ENCODE measurements around the gene PCDHGC4.

Gene PCDHGC4

DNA sequence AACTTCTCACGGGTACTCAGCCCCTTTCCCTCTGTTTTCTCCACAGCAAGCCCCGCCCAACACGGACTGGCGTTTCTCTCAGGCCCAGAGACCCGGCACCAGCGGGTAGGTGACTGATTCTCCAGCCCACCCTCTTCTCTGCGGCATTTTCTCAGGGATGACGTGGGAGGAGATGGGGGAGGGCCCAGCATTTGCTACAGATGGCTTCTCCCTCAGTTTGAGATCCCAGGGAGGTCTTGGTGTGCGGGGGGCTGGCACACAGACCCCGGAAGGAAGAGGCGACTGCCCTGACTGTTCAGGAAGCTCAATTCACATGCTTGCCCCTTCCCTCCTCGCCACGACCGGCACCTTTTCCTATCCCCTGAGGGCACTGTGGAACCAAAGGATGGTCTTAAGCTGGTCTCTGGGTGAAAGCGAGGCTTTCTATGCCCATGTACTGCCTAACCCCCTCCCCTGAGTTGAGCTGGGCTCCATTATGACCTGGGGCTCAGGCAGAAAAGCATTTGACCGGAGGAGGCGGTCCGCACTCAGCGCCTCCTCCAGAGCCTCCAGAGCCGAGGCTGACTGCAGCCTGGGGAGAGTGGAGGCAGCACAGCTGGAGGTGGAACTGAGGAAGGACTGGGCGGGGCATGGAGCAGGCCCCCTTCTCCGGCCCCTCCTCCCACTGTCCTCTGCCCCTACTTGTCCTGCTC lies 10.1 kb downstream of the PCDHGC4 start:
- Histone ChIP-seq H3K27me3 (replicated peaks in 2 of 5; ENCODE audit: control insufficient read depth in 4 of 5, insufficient read depth in 5 of 5, low read length in 4 of 5) (peaks cover 7 to 70% (median 48%) of the 10 kb centered on the region in 5 experiments), H3K36me3 (ENCODE audit: control insufficient read depth in 4 of 4, insufficient read depth in 4 of 4, low read length in 3 of 4) (no peaks in the 10 kb centered on the region), H3K27ac (ENCODE audit: insufficient read depth in 1 of 2, low read depth in 1 of 2, low read length in 2 of 2, poor library complexity in 1 of 2, severe bottlenecking in 2 of 2) (no peak overlapping the region), H3K9me3 (ENCODE audit: control extremely low read depth in 1 of 5, control insufficient read depth in 4 of 5, insufficient read depth in 2 of 5, low read depth in 1 of 5, low read length in 4 of 5) (no peaks in the 10 kb centered on the region), H3K4me3 (ENCODE audit: control insufficient read depth in 1 of 7, extremely low read depth in 1 of 7, insufficient read depth in 4 of 7, low read depth in 2 of 7, low read length in 6 of 7) (no peak overlapping the region), H3K4me1 (ENCODE audit: control extremely low read depth in 1 of 4, control insufficient read depth in 4 of 4, insufficient read depth in 4 of 4, low read length in 3 of 4) (peaks cover 0 to 23% (median 13%) of the 10 kb centered on the region in 4 experiments)
- ChIA-PET CTCF (interaction anchor here (0.8 to 2.2 kb wide), 6 partner anchors 9 to 29 kb away, joined by 3 to 8 read pairs (median 5); no protein-coding TSS in a partner anchor), POLR2A (no interaction called here)
- no peak for DNase-seq
- WGBS (ENCODE audit: insufficient coverage), result 29% methylated on average over 14 of the region's 22 CpGs

DNA sequence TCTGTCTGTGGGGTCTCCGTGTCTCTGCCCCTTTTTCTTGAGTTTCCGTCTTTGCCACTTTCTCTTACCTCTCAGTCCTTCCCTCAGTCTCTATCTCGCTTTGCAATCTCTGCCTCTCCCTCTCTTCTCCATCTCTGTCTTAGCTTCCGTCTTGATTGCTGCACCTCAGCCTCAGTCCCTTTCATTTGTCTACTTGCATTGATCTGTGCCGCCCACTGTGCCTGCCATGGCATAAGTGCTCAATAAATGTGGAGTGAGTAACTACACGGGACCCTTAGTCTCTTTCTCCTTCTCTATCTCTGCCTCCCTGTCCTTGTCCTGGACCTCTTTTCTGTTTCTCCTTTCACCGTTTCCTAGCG lies 10.6 kb downstream of the PCDHGC4 start:
- WGBS (ENCODE audit: insufficient coverage), result 81% methylated on average over 8 of the region's 8 CpGs
- peaks cover 7 to 65% (median 43%) of the 10 kb centered on the region in 5 experiments for H3K27me3 ChIP-seq (replicated peaks in 2 of 5; ENCODE audit: control insufficient read depth in 4 of 5, insufficient read depth in 5 of 5, low read length in 4 of 5)
- ChIA-PET CTCF (interaction anchor here (1.6 to 1.8 kb wide), 3 partner anchors 9 to 28 kb away, joined by 4 to 8 read pairs (median 6); no protein-coding TSS in a partner anchor), POLR2A (no interaction called here)
- no peak overlapping the region for H3K27ac ChIP-seq (ENCODE audit: insufficient read depth in 1 of 2, low read depth in 1 of 2, low read length in 2 of 2, poor library complexity in 1 of 2, severe bottlenecking in 2 of 2)
- no peaks in the 10 kb centered on the region for H3K9me3 ChIP-seq (ENCODE audit: control extremely low read depth in 1 of 5, control insufficient read depth in 4 of 5, insufficient read depth in 2 of 5, low read depth in 1 of 5, low read length in 4 of 5)
- DNase-seq, result no peak
- no peak overlapping the region for H3K4me3 ChIP-seq (ENCODE audit: control insufficient read depth in 1 of 7, extremely low read depth in 1 of 7, insufficient read depth in 4 of 7, low read depth in 2 of 7, low read length in 6 of 7)
- peaks cover 0 to 23% (median 13%) of the 10 kb centered on the region in 4 experiments for H3K4me1 ChIP-seq (ENCODE audit: control extremely low read depth in 1 of 4, control insufficient read depth in 4 of 4, insufficient read depth in 4 of 4, low read length in 3 of 4)
- H3K36me3 ChIP-seq (ENCODE audit: control insufficient read depth in 4 of 4, insufficient read depth in 4 of 4, low read length in 3 of 4), result no peaks in the 10 kb centered on the region

DNA sequence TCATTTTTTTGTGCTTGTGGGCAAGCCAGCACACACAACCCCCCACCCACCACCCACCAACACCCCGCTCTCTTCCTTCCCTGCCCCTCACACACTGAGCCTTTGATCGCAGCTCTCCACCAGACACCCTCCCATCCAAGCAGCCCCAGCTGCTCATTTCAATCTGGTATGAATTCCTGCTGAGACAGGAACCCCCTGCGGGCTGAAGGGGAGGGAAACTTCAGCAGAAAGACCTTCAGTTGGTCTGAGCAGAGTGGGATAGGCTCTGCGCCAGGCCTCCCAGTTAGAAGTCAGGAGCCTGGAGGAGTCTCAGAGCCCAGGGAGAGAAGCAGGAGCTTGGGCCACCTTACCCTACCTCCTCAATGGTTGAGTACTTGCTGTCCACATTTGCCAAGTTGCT lies 11.2 kb downstream of the PCDHGC4 start:
- WGBS (ENCODE audit: insufficient coverage), result 100% methylated on average over 2 of the region's 4 CpGs
- Histone ChIP-seq H3K9me3 (ENCODE audit: control extremely low read depth in 1 of 5, control insufficient read depth in 4 of 5, insufficient read depth in 2 of 5, low read depth in 1 of 5, low read length in 4 of 5) (no peaks in the 10 kb centered on the region), H3K36me3 (ENCODE audit: control insufficient read depth in 4 of 4, insufficient read depth in 4 of 4, low read length in 3 of 4) (no peaks in the 10 kb centered on the region), H3K27ac (ENCODE audit: insufficient read depth in 1 of 2, low read depth in 1 of 2, low read length in 2 of 2, poor library complexity in 1 of 2, severe bottlenecking in 2 of 2) (no peak overlapping the region), H3K4me1 (ENCODE audit: control extremely low read depth in 1 of 4, control insufficient read depth in 4 of 4, insufficient read depth in 4 of 4, low read length in 3 of 4) (peaks cover 0 to 21% (median 13%) of the 10 kb centered on the region in 4 experiments), H3K4me3 (ENCODE audit: control insufficient read depth in 1 of 7, extremely low read depth in 1 of 7, insufficient read depth in 4 of 7, low read depth in 2 of 7, low read length in 6 of 7) (no peak overlapping the region), H3K27me3 (replicated peaks in 2 of 5; ENCODE audit: control insufficient read depth in 4 of 5, insufficient read depth in 5 of 5, low read length in 4 of 5) (peaks cover 7 to 59% (median 36%) of the 10 kb centered on the region in 5 experiments)
- ChIA-PET CTCF (interaction anchor here (1.6 to 1.8 kb wide), 3 partner anchors 10 to 28 kb away, joined by 4 to 8 read pairs (median 6); no protein-coding TSS in a partner anchor), POLR2A (no interaction called here)
- DNase-seq, result no peak

DNA sequence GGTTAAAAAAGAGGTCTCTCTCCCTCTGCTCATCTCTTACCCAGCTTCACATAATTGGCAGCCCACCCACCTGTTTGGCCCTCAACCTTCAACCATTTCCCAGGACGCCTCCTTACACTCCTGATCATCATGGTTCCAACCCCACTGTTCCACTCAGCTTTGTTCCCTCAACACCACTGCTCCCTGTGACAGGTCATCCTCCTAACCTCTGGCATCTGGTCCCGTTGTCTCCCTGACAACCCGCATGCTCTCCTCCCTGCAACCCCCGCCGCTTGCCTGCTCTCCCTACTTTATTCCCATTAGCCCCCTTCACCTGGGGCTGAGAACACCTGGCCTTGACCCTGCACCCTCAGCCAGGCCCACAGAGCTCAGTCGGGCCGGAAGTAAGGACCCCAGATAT lies 16.9 kb downstream of the PCDHGC4 start:
- DNase-seq, result no peak
- no peak overlapping the region for H3K4me3 ChIP-seq (ENCODE audit: control insufficient read depth in 1 of 7, extremely low read depth in 1 of 7, insufficient read depth in 4 of 7, low read depth in 2 of 7, low read length in 6 of 7)
- POLR2A ChIA-PET, result no interaction called here
- H3K27me3 ChIP-seq (replicated peaks in 2 of 5; ENCODE audit: control insufficient read depth in 4 of 5, insufficient read depth in 5 of 5, low read length in 4 of 5), result peaks cover 0 to 3% (median 0%) of the 10 kb centered on the region in 5 experiments
- no peaks in the 10 kb centered on the region for H3K9me3 ChIP-seq (ENCODE audit: control extremely low read depth in 1 of 5, control insufficient read depth in 4 of 5, insufficient read depth in 2 of 5, low read depth in 1 of 5, low read length in 4 of 5)
- H3K4me1 ChIP-seq (ENCODE audit: control extremely low read depth in 1 of 4, control insufficient read depth in 4 of 4, insufficient read depth in 4 of 4, low read length in 3 of 4), result no peaks in the 10 kb centered on the region
- WGBS (ENCODE audit: insufficient coverage), result 100% methylated on average over 2 of the region's 7 CpGs
- H3K36me3 ChIP-seq (ENCODE audit: control insufficient read depth in 4 of 4, insufficient read depth in 4 of 4, low read length in 3 of 4), result no peaks in the 10 kb centered on the region
- CTCF ChIA-PET, result interaction anchor here (1.1 to 1.4 kb wide), 3 partner anchors 10 to 84 kb away, joined by 3 to 5 read pairs (median 3); partner anchors contain the start of gene PCDHGB7
- no peak overlapping the region for H3K27ac ChIP-seq (ENCODE audit: insufficient read depth in 1 of 2, low read depth in 1 of 2, low read length in 2 of 2, poor library complexity in 1 of 2, severe bottlenecking in 2 of 2)

DNA sequence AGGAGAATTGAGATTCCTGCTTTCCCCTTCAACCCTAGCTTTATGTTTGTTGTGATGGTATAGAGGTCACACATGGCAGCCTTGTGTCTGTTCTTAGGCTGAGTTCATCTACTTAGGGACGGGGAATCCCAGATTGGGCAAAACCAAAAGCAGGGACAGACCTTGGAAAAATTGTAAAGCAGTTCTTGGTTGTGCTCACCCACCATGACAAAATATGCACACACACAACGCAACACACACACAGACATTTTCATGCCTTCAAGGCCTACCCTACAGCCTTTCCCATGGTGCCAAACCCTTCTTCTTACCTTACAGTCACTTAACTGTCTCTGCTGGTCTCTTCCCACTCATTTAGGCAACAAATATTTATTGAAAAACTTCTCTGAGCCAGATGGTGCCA lies 18.9 kb downstream of the PCDHGC4 start:
- no peaks in the 10 kb centered on the region for H3K36me3 ChIP-seq (ENCODE audit: control insufficient read depth in 4 of 4, insufficient read depth in 4 of 4, low read length in 3 of 4)
- H3K4me3 ChIP-seq (ENCODE audit: control insufficient read depth in 1 of 7, extremely low read depth in 1 of 7, insufficient read depth in 4 of 7, low read depth in 2 of 7, low read length in 6 of 7), result no peak overlapping the region
- H3K27me3 ChIP-seq (replicated peaks in 2 of 5; ENCODE audit: control insufficient read depth in 4 of 5, insufficient read depth in 5 of 5, low read length in 4 of 5), result no peaks in the 10 kb centered on the region
- H3K27ac ChIP-seq (ENCODE audit: insufficient read depth in 1 of 2, low read depth in 1 of 2, low read length in 2 of 2, poor library complexity in 1 of 2, severe bottlenecking in 2 of 2), result no peak overlapping the region
- peaks cover 0 to 3% (median 0%) of the 10 kb centered on the region in 4 experiments for H3K4me1 ChIP-seq (ENCODE audit: control extremely low read depth in 1 of 4, control insufficient read depth in 4 of 4, insufficient read depth in 4 of 4, low read length in 3 of 4)
- WGBS (ENCODE audit: insufficient coverage), result 94% methylated on average over 1 of the region's 2 CpGs
- POLR2A ChIA-PET, result no interaction called here
- no peaks in the 10 kb centered on the region for H3K9me3 ChIP-seq (ENCODE audit: control extremely low read depth in 1 of 5, control insufficient read depth in 4 of 5, insufficient read depth in 2 of 5, low read depth in 1 of 5, low read length in 4 of 5)
- CTCF ChIA-PET, result interaction anchor here (1.0 to 3.1 kb wide), 3 partner anchors 14 to 82 kb away, joined by 3 to 6 read pairs (median 3); partner anchors contain the start of genes PCDHGA11 and PCDHGC5
- no peak for DNase-seq

DNA sequence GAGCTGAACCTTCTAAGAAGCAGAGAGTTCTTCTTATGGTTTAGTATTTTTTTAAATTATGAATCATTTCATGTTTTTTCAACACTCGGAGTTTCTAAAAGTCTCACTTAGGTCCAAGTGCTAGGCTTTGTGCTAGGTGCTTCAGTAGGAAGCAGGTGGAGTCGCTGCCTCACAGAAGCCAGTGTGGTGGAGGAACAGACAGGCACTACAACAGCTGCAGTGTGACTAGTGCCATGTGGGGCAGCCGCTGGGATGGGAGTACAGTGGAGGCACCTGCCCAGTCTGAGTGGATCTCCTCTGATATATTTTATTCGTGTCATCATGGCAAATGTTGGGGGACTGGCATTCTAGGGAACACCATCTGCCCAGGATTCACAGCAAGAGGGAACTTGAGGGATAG lies 19.4 kb downstream of the PCDHGC4 start:
- no peaks in the 10 kb centered on the region for H3K9me3 ChIP-seq (ENCODE audit: control extremely low read depth in 1 of 5, control insufficient read depth in 4 of 5, insufficient read depth in 2 of 5, low read depth in 1 of 5, low read length in 4 of 5)
- no peak overlapping the region for H3K4me3 ChIP-seq (ENCODE audit: control insufficient read depth in 1 of 7, extremely low read depth in 1 of 7, insufficient read depth in 4 of 7, low read depth in 2 of 7, low read length in 6 of 7)
- no peak overlapping the region for H3K27ac ChIP-seq (ENCODE audit: insufficient read depth in 1 of 2, low read depth in 1 of 2, low read length in 2 of 2, poor library complexity in 1 of 2, severe bottlenecking in 2 of 2)
- no peaks in the 10 kb centered on the region for H3K27me3 ChIP-seq (replicated peaks in 2 of 5; ENCODE audit: control insufficient read depth in 4 of 5, insufficient read depth in 5 of 5, low read length in 4 of 5)
- 96% methylated on average over 3 of the region's 4 CpGs for WGBS (ENCODE audit: insufficient coverage)
- no peak for DNase-seq
- H3K36me3 ChIP-seq (ENCODE audit: control insufficient read depth in 4 of 4, insufficient read depth in 4 of 4, low read length in 3 of 4), result no peaks in the 10 kb centered on the region
- POLR2A ChIA-PET, result no interaction called here
- H3K4me1 ChIP-seq (ENCODE audit: control extremely low read depth in 1 of 4, control insufficient read depth in 4 of 4, insufficient read depth in 4 of 4, low read length in 3 of 4), result peaks cover 0 to 7% (median 2%) of the 10 kb centered on the region in 4 experiments
- CTCF ChIA-PET, result interaction anchor here (1.0 to 13.7 kb wide), 5 partner anchors 10 to 83 kb away, joined by 3 to 178 read pairs (median 6); partner anchors contain the start of genes PCDHGA11 and PCDHGC5

Measured in common myeloid progenitor, CD34-positive (primary cell).